Measurements from ENCODE around the gene TINAGL1. TPM values are rescaled to one million over a fixed set of nuclear protein-coding genes. Genes with fewer than 3 reads are reported as not detected.
A peak's percentile ranks its signal among the peaks of the same experiment; 100 is the strongest.

The TINAGL1 gene, protein sequence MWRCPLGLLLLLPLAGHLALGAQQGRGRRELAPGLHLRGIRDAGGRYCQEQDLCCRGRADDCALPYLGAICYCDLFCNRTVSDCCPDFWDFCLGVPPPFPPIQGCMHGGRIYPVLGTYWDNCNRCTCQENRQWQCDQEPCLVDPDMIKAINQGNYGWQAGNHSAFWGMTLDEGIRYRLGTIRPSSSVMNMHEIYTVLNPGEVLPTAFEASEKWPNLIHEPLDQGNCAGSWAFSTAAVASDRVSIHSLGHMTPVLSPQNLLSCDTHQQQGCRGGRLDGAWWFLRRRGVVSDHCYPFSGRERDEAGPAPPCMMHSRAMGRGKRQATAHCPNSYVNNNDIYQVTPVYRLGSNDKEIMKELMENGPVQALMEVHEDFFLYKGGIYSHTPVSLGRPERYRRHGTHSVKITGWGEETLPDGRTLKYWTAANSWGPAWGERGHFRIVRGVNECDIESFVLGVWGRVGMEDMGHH
- total RNA-seq (2014; rRNA removed; shearing (Covaris generic)) = 0.23 and 0.90 TPM in 2 replicates

DNA sequence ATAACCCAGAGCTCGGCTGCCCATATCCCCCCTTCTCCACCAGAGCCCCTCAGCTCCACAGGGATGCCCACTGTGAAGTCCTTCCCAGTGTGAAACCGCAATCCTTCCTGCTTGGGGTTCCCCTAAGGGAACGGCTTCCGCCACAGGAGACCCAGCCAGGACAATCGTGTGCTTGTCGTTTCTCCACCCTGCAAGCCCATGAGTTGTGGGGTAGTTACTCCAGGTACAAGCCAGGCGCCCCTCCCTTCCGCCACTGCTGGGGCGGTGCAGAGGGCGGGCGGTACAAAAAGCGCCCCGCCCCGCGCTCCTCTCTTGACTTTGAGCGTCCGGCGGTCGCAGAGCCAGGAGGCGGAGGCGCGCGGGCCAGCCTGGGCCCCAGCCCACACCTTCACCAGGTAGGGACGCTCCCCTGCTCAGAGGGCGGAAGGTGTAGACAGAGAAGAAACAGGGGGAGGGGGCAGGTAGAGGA, at the start of gene TINAGL1:
TINAGL1 (plus strand) TSS at position 315 of the 469 bp plus-strand sequence. CDS start 634 bp downstream, outside the sequence.
- no peak for DNase-seq (ENCODE audit: low spot score)

DNA sequence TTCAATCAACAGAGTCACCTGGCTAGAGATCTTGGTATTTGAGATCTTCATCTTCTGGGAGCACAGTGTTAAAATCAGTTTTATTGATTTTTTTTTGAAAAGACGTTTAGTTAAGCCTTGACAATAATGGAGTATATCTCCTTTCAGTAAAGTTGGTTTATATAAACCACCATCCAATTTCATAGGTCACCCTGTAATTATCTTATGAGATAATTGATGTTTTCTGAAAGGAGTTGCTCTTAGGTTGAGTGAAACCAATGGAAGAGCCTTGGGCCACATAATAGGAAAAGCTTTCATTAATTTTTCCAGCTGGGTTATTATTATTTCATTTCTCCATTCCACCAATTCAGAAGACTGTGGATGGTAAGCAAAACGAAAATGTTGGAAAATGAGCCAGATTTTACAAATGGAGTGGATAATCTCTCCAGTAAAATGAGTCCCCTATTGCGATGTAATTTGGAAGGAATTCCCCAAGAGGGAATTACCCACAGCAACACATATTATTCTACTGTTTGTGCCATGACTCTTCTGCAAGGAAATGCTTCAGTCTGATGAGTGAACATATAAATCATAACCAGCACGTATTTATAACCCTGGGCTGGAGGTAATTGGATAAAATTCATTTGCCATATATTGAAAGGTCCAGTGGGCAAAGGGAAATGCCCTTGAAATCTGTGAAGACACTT, 46.2 kb upstream of the TINAGL1 start:
- DNase-seq (ENCODE audit: low spot score) = no peak

DNA sequence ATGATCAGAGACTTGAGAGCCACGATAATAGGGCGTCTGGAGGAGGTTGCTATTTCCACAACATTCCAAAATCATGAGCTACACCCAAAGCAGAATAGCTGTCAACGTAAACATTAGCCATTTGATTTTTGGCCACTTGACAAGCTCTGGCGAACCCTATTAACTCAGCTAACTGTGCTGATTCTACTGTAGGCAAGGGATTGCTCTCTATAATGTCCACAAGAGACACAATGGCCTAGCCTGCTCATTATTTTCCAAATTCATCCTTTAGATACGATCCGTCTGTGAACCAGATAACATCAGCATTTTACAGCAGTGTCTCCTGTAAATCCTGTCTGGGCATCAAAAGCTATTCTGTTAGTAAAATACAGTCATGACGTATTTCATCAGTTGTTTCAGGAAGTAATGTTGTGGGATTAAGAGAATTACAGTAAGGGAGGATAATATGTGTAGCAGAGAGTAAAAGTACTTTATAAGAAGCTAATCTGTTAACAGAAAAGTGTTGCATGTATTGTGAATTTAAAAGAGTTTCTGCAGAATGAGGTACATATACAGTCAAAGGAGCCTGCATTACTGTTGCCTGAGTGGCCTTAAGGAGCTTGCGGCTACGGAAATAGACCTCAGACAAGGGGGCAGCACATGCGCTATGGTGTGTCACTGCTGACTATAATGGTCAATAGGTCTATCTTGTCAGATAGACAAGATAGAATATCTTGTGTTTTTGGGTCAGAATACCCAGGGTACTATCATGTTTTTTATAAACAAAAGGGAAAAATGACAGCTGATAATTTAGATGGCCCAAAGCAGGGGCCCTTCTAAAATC, 44.9 kb upstream of the TINAGL1 start:
- peak; percentile 51 for DNase-seq (ENCODE audit: low spot score)

DNA sequence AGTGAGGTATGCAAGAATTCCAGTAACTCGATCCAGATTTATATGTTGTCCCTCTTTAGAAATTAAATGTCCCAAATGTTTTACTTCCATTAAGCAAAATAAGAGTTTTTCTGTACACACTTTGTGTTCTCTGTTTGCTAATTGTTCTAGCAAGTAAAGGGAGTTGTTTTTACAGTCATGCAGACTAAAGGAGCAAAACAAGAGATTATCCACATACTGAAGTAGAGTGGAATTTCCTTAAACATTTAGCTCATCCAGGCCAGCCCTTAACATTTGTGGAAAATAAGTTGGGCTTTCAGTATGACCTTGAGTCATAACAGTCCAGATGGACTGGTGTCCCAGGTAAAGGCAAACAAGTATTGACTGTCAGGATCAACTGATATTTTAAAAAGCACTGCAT, 44.1 kb upstream of the TINAGL1 start:
- no peak for DNase-seq (ENCODE audit: low spot score)

DNA sequence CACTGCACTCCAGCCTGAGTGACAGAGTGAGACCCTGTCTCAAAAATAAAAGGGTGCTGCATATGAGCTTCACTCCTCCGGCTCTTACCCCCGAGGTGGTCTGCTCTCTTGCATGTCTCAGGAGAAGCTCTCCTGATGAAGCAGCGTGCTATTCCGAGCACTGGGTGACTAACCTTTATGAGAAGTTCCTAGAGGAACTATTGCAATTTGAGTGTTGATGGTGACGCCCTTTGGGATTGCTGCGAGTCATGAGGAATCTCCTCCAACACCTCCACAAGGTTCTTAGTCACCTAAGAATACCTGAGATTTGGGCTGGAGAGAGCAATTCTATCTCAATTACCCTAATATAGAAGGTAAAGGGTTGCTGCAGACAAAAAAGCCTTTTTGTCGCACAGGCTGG, 40.8 kb upstream of the TINAGL1 start:
- DNase-seq (ENCODE audit: low spot score) = no peak

DNA sequence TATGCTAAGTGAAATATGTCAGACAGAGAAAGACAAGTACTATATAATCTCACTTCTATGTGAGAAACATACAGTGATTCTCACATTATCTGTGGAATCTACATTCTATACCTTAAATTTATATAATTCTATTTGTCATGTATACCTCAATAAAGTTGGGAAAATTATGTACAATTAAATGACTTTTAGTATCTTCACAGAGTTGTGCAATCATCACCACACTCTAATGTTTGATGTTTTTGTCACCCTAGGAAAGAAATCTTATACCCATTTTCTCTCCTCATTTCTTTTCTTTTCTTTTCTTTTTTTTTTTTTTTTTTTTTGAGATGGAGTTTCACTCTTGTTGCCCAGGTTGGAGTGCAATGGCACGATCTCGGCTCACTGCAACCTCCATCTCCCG, 37.0 kb upstream of the TINAGL1 start:
- DNase-seq (ENCODE audit: low spot score) = no peak

DNA sequence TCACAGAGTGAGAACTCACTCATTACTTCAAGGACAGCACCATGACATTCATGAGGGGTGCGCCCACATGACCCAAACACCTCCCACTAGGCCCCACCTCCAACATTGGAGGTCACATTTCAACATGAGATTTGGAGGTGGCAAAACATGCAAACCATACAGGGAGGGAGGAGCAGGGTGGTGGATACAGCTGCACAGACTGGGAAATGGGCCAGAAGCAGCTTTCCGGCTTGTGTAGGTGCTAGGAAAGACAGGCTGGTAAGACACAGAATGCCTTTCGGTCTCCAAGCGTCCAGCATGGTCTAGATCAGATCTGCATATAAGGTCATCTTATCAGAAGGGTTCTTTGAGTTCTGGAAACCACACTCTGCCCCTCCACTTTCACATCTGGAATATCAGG, 35.1 kb upstream of the TINAGL1 start:
- DNase-seq (ENCODE audit: low spot score) = no peak

DNA sequence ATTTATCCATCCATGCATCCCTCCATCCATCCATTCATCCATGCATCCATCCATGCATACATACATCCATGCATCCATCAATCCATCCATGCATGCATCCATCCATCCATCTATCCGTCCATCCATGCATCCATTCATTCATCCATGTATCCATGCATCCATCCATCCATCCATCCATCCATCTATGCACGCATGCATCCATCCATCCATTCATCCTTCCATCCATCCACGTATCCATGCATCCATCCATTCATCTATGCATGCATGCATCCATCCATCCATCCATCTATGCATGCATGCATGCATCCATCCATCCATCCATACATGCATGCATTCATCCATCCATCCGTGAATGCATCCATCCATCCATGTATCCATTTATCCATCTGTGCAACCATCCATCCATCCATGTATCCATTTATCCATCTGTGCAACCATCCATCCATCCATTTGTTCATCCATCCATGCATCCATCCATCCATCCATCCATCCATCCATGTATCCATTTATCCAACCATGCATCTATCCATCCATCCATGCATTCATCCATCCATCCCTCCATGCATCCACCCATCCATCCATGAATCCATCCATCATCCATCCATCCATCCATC, 30.3 kb upstream of the TINAGL1 start:
- no peak for DNase-seq (ENCODE audit: low spot score)

DNA sequence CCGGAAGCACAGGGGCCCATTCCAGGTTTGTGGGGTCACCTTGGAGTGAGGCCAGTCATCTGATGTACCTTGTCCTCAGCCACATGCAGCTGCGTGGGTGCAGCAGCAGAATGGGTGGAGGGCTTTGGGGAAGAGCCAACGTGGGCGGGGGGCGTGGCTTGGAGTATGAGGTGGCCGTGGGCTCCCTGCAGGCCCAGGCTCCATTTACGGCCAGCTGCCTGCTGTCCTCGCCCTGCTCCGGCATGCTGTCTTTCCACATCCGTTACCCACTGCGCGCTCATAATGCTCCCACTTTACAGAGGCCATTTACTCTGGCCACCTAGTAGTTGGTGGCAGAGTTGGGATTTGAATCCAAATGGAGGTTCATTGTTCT, 27.8 kb upstream of the TINAGL1 start:
- no peak for DNase-seq (ENCODE audit: low spot score)

DNA sequence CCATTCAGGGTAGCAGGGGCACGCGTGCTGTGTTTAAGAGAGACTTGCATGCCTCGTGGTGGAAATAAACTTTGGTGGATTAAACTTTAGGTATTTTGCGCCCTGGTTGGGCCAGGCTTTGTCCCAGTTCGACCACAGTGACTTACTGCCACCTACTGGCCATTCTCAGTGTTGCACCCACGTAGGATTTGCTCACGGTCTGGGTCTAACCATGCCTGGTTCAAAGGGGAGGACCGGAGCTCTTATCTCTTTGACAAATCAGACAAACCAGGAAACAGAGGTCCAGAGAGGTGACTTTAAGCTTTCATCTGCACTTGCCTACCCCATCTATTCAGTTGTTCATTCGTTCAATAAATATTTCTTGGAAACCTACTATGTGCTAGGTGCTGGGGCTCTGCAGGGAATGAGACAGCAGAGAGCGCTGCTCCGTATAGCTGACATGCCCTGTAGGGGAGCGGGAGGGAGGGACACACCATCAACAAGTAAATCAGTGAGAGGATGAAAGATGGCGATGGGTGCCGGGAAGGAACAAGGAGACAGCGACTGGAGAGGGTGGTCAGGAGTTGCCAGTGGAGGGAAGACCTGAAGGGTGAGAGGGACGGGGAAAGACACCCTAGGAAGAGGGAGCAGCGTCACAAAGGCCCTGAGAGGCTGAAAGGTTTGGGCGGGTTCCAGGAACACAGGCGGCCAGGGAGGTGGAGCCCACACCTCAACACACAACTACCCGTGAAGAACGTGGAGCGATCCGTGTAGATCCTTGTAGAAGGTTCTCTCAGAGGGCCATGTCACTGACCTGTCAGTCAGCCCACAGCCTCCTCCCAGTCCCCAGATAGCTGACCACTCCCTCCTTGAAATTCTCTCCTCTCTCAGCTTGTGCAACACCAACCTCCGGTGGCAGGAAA, 27.2 kb upstream of the TINAGL1 start:
- peak; percentile 82 for DNase-seq (ENCODE audit: low spot score)

DNA sequence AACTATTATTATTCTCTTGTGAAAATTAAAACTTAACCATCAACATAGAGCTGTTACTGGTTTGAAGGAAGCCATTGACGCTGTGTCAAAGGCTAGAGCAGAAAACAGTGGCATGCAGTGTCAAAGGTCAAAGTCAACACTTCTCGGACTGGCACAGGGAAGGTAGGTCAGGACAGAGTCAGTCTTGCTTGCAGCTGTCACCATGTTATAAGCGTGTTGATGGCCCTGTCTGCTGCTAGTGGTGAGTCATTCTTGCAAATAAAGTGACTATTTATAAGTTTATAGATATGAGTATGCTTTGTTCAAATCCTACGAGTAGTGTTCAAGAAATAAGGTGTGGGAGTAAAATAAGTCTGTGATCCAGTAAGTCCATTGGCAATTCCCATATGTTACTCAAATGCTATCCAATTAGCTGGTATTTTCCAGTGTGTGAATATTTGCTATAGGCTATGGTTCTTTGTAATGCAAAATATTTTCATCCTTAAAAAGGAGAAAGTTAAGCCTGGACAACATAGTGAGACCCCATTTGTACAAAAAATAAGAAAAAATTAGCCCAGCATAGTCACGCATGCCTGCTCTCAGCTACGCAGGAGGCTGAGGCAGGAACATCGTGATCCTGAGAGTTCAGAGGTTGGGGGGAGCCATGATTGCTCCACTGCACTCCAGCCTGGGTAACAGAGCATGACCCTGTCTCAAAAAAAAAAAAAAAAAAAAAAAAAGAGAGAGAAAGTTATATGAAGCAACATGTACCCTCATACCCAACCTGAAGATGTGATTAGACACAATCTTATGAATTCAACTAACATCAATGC, 26.3 kb upstream of the TINAGL1 start:
- no peak for DNase-seq (ENCODE audit: low spot score)

DNA sequence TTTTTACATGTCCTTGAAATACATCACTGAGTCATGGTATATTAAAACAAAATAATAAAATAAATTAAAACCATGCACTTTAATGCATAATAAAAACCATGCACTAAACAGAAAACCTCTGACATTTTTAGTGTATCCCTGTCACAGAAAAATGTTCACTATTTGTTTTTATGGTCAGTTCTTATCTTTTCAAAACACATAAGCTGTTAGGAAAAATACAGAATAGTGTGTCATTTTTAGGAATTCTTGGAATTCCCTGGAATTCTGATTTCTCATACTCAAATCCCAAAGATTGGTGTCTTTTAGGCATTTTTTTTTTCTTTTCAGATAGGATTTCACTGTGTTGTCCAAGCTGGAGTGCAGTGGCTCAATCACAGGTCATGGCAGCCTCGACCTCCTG, 25.1 kb upstream of the TINAGL1 start:
- no peak for DNase-seq (ENCODE audit: low spot score)

DNA sequence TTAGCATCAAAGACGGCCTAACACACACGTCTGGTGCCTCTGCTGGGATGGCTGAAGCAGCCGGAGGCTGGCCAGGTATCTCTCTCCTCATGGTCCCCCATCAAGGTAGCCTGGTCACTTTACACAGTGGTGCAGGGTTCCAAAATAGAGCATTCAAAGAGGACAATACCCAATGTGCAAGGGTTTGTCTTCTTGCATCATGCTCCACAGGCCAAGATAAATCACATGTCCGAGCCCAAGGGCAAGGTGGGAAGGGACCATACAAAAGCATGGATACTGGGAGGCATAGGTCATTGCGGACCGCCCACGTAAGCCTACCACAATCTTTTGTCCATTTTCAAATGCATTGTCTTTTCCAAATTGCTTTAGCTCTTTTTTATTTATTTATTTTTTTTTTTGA, 23.8 kb upstream of the TINAGL1 start:
- DNase-seq (ENCODE audit: low spot score) = no peak

DNA sequence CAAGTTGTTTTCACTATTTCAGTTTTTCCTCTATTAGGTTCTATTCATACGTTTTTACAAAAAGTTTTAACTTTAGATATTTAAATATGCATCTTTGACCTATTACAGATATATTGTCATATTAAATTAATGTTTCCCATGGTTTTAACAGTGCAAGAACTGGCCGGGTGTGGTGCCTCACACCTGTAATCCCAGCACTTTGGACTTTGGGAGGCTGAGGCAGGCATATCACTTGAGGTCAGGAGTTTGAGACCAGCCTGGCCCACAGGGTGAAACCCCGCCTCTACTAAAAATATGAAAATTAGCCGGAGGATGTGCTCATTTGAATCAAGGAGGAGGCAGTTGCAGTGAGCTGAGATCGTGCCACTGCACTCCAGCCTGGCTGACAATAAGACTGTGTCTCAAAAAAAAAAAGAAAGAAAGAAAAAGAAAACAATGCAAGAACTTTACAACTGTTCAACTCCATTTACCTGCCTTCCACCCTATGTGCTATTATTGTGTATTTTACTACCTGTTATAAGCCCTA, 19.8 kb upstream of the TINAGL1 start:
- DNase-seq (ENCODE audit: low spot score) = no peak

DNA sequence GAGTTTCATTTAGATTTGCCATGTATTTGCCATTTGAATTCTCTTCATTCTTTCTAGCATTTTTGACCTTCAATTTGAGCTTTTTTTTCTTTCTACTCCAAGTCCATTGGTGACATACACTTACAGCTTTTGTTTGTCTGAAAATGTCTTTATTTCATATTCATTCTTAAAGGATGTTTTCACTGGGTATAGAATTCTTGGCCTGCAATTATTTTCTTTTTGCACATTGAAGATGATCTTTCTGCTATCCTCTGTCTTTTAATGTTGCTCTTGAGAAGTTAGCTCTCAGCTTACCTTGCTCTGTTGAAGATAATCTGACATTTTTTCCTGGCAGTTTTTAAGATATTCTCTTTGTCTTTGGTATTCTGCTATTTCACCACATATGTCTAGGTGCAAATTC, 16.6 kb upstream of the TINAGL1 start:
- no peak for DNase-seq (ENCODE audit: low spot score)

DNA sequence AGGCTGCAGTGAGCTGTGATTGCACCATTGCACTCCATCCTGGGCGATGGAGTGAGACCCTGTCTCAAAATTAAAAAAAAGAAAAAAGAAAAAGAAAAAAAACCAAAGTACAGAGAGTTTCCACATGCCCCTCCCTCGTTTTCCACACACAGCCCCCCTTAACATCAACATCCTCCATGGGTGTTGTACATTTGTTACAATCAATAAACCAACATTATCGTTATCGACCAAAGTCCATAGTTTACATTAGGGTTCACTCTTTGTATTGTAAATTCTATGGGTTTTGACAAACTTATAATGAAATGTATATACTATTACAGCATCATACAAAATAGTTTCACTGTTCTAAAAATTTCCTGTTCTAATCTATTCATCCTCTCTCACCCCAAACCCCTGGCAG, 15.9 kb upstream of the TINAGL1 start:
- DNase-seq (ENCODE audit: low spot score) = no peak

DNA sequence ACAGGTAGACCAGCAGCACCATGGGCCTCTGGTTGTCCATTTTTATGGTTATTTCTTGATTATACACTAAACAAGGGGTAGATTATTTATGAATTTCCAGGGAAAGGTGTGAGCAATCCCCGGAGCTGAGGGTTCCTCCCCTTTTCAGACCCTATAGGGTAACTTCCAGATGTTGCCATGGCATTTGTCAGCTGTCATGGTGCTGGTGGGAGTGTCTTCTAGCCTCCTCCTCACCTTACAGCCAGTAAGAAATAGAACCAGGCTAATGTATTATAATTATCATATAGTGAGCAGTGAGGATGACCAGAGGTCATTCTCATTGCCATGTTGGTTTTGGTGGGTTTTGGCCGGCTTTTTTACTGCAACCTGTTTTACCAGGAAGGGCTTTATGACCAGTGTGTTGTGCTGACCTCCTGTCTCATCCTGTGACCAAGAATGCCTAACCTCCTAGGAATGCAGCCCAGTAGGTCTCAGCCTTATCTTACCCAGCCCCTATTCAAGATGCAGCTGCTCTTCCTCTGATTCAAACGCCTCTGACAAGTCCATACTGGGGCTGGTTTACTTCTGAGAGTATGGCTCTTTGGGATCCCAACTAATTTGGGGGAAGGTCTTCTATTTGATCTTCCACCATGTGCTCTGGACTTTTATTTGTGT, 13.5 kb upstream of the TINAGL1 start:
- no peak for DNase-seq (ENCODE audit: low spot score)

DNA sequence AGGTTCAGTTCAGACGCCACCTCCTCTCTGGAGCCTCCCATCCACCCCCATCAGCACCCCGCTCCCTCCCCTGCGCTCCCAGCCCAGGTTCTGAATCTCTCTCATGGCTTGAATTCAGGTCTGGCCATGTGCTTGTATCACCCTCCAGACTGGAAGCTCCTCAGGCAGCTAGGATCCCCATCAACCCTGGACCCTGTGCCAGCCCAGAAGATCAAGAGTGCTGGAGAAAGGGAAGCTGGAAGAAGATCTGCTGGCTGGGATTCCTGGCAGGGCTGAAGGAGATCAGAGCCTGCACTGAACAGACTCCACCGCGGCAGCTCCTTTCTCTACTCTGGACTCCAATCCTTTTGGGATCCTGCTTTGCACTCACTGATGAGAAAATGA, 11.7 kb upstream of the TINAGL1 start:
- no peak for DNase-seq (ENCODE audit: low spot score)

DNA sequence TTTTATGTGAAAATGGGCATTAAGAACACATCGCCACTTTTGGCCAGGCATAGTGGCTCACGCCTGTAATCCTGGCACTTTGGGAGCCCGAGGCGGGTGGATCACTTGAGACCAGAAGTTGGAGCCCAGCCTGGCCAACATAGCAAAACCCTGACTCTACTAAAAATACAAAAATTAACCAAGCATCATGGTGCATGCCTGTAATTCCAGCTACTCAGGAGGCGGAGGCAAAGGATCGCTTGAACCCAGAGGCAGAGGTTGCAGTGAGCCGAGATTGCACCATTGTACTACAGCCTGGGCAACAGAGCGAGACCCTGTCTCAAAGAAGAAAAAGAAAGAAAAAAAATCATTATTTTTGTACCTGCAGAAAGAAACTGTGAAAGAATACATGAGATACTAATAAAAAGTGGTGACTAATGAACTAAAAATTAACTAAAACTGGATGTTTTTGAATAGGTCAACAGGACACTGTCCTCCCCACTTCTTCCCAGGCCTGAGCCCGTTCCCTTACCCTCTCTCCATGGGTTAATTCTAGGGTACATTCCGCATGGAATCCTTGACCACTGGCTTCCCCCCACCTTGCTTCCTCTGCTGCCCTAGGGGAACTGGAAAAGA, 8.3 kb upstream of the TINAGL1 start:
- DNase-seq (ENCODE audit: low spot score) = no peak
